Adrenal gland (tissue), 5 donors: ENCODE data around the gene EXTL2.

Experiments used
- POLR2A ChIP-seq, 2 donors: fragments of 450-650 bp; IDR thresholded peaks; one replicate each; pipeline ENCODE4 v1.6.1; 2017; ENCODE audit warnings: antibody characterized with exemption in 2 of 2, mild to moderate bottlenecking in 2 of 2, moderate library complexity in 1 of 2
- TF ChIP-seq, protein P1 (sequence below), 6 experiments: fragments of 450-650 bp in 4 of 6; fragments of 200-600 bp in 2 of 6; sonication (generic) in 1 of 6; IDR thresholded peaks; 1 replicate in 5 of 6; 2 replicates in 1 of 6; pipeline versions ENCODE4 v1.5.1 to v1.8.0; 2016 to 2021; ENCODE audit warnings: antibody characterized with exemption in 6 of 6, mild to moderate bottlenecking in 2 of 6, moderate library complexity in 1 of 6
- donor health status: DM: no; HTN: no; CAD: no.

DNA sequence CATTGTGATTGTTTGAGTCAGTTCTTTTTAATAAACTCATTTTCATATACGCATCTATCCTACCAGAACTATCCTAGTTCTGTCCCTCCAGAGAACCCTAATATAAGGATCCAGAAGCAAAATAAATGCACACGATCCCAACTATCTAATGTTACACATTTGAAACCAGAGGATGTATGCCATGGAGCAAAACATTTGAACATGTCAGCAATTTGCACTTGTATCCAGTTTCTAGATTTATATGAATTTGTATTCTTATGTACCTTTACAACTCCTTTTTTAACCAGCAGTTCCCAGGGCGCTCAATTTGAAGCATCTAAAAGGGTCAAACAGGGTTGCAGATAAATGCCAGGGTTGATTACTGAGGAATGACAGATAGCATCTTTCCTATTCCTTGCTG, 2.1 kb downstream of the EXTL2 start:
- TF ChIP-seq, protein P1, sequence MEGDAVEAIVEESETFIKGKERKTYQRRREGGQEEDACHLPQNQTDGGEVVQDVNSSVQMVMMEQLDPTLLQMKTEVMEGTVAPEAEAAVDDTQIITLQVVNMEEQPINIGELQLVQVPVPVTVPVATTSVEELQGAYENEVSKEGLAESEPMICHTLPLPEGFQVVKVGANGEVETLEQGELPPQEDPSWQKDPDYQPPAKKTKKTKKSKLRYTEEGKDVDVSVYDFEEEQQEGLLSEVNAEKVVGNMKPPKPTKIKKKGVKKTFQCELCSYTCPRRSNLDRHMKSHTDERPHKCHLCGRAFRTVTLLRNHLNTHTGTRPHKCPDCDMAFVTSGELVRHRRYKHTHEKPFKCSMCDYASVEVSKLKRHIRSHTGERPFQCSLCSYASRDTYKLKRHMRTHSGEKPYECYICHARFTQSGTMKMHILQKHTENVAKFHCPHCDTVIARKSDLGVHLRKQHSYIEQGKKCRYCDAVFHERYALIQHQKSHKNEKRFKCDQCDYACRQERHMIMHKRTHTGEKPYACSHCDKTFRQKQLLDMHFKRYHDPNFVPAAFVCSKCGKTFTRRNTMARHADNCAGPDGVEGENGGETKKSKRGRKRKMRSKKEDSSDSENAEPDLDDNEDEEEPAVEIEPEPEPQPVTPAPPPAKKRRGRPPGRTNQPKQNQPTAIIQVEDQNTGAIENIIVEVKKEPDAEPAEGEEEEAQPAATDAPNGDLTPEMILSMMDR (IDR thresholded peaks at IDR 0.05): no peak
- no peak for TF ChIP-seq POLR2A (IDR thresholded peaks at IDR 0.05)
